ENCODE data around the gene AP1AR.

AP1AR gene

GRCh38 chr4:112230879-112231778 lies 458 bp upstream of the AP1AR start:
- TF ChIP-seq CTCF (IDR thresholded peaks at IDR 0.05), result peak; percentile 60
- H3K27ac ChIP-seq, result peak overlapping the region; percentile 92
- peaks cover 9% of the 10 kb centered on the region for H3K27me3 ChIP-seq
- no peaks in the 10 kb centered on the region for H3K36me3 ChIP-seq
- H3K4me3 ChIP-seq (ENCODE audit: low read depth in 1 of 2, low read length in 1 of 2), result peak overlapping the region; percentile 67 to 95
- H3K9me3 ChIP-seq, result no peaks in the 10 kb centered on the region
- peaks cover 17% of the 10 kb centered on the region in 2 experiments for H3K4me1 ChIP-seq (ENCODE audit: control insufficient read depth in 1 of 2, insufficient read depth in 1 of 2, low read depth in 1 of 2, low read length in 1 of 2)

GRCh38 chr4:112234952-112235609 lies 3.5 kb downstream of the AP1AR start:
- peak; percentile 37 for TF ChIP-seq CTCF (IDR thresholded peaks at IDR 0.05)
- H3K4me3 ChIP-seq (ENCODE audit: low read depth in 1 of 2, low read length in 1 of 2), result no peak overlapping the region
- peaks cover 17% of the 10 kb centered on the region in 2 experiments for H3K4me1 ChIP-seq (ENCODE audit: control insufficient read depth in 1 of 2, insufficient read depth in 1 of 2, low read depth in 1 of 2, low read length in 1 of 2)
- H3K9me3 ChIP-seq, result no peaks in the 10 kb centered on the region
- H3K27me3 ChIP-seq, result no peaks in the 10 kb centered on the region
- H3K27ac ChIP-seq, result no peak overlapping the region
- no peaks in the 10 kb centered on the region for H3K36me3 ChIP-seq

GRCh38 chr4:112236040-112236439 lies 4.5 kb downstream of the AP1AR start:
- Histone ChIP-seq H3K27ac (no peak overlapping the region), H3K4me1 (ENCODE audit: control insufficient read depth in 1 of 2, insufficient read depth in 1 of 2, low read depth in 1 of 2, low read length in 1 of 2) (peaks cover 9 to 10% of the 10 kb centered on the region in 2 experiments), H3K9me3 (no peaks in the 10 kb centered on the region), H3K4me3 (ENCODE audit: low read depth in 1 of 2, low read length in 1 of 2) (no peak overlapping the region), H3K36me3 (no peaks in the 10 kb centered on the region), H3K27me3 (no peaks in the 10 kb centered on the region)
- TF ChIP-seq CTCF (IDR thresholded peaks at IDR 0.05), result no peak

GRCh38 chr4:112238833-112239232 lies 7.2 kb downstream of the AP1AR start:
- TF ChIP-seq CTCF (IDR thresholded peaks at IDR 0.05), result no peak
- H3K9me3 ChIP-seq, result no peaks in the 10 kb centered on the region
- no peaks in the 10 kb centered on the region for H3K36me3 ChIP-seq
- no peaks in the 10 kb centered on the region for H3K27me3 ChIP-seq
- H3K4me3 ChIP-seq (ENCODE audit: low read depth in 1 of 2, low read length in 1 of 2), result no peak overlapping the region
- no peak overlapping the region for H3K27ac ChIP-seq
- no peaks in the 10 kb centered on the region for H3K4me1 ChIP-seq (ENCODE audit: control insufficient read depth in 1 of 2, insufficient read depth in 1 of 2, low read depth in 1 of 2, low read length in 1 of 2)

GRCh38 chr4:112245383-112245782 lies 13.8 kb downstream of the AP1AR start:
- H3K27me3 ChIP-seq, result no peaks in the 10 kb centered on the region
- no peak for TF ChIP-seq CTCF (IDR thresholded peaks at IDR 0.05)
- H3K4me1 ChIP-seq (ENCODE audit: control insufficient read depth in 1 of 2, insufficient read depth in 1 of 2, low read depth in 1 of 2, low read length in 1 of 2), result no peaks in the 10 kb centered on the region
- no peaks in the 10 kb centered on the region for H3K36me3 ChIP-seq
- no peak overlapping the region for H3K27ac ChIP-seq
- H3K9me3 ChIP-seq, result no peaks in the 10 kb centered on the region
- no peak overlapping the region for H3K4me3 ChIP-seq (ENCODE audit: low read depth in 1 of 2, low read length in 1 of 2)

All from neutrophil (primary cell).